ENCODE data around the gene B3GAT2. TPM values are rescaled to one million over a fixed set of nuclear protein-coding genes. Genes with fewer than 3 reads are reported as not detected.
A peak's percentile ranks its signal among the peaks of the same experiment; 100 is the strongest.

B3GAT2 gene
- total RNA-seq, 1 experiment from 2014 or later, result not detected

DNA sequence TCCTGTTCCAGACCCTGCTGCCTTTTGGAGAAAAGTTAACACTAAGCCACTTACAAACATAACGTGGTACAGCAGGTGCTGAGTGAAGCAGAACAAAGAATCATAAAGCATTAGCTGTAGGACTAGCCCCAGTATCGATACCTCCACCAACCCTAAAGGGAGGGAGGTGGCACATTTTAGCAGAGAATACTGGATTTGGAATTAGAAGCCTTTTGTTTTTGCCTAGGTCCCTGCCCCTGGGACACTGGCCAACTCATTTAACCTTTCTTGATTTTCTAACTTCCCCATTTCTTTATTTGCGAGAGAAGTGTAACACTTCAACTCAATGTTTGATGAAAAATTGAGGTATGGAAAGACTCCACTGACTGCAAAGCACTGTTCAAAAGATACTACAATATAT lies 93.5 kb downstream of the B3GAT2 start:
- H3K4me3 ChIP-seq (ENCODE audit: low read length), result no peak overlapping the region
- no peaks in the 10 kb centered on the region for H3K36me3 ChIP-seq (ENCODE audit: insufficient read depth, low read length)
- no peak overlapping the region for H3K4me2 ChIP-seq (ENCODE audit: low read depth, low read length, poor library complexity, severe bottlenecking)
- H3K27ac ChIP-seq (ENCODE audit: low read length), result no peak overlapping the region
- no peak overlapping the region for H3K9ac ChIP-seq (ENCODE audit: low read length)
- H3K9me3 ChIP-seq (ENCODE audit: low read length), result no peaks in the 10 kb centered on the region
- no peaks in the 10 kb centered on the region for H3K79me2 ChIP-seq (ENCODE audit: low read length)
- no peaks in the 10 kb centered on the region for H4K20me1 ChIP-seq (ENCODE audit: insufficient read depth, low read depth, low read length)
- no peaks in the 10 kb centered on the region for H3K4me1 ChIP-seq (ENCODE audit: low read length)
- no peak for DNase-seq
- H2AFZ ChIP-seq (ENCODE audit: low read length), result no peak overlapping the region
- H3K9me2 ChIP-seq (replicated peaks; ENCODE audit: insufficient read depth, low read length), result no peaks in the 10 kb centered on the region
- no peaks in the 10 kb centered on the region for H3K27me3 ChIP-seq (ENCODE audit: low read length)

GRCh38 chr6:70860920-70861319 lies 95.9 kb downstream of the B3GAT2 start:
- Histone ChIP-seq H3K79me2 (ENCODE audit: low read length) (no peaks in the 10 kb centered on the region), H3K27me3 (ENCODE audit: low read length) (no peaks in the 10 kb centered on the region), H3K9me2 (replicated peaks; ENCODE audit: insufficient read depth, low read length) (no peaks in the 10 kb centered on the region), H3K9me3 (ENCODE audit: low read length) (no peaks in the 10 kb centered on the region), H3K27ac (ENCODE audit: low read length) (no peak overlapping the region), H4K20me1 (ENCODE audit: insufficient read depth, low read depth, low read length) (no peaks in the 10 kb centered on the region), H3K4me1 (ENCODE audit: low read length) (peaks cover 16% of the 10 kb centered on the region), H3K4me3 (ENCODE audit: low read length) (no peak overlapping the region), H3K4me2 (ENCODE audit: low read depth, low read length, poor library complexity, severe bottlenecking) (no peak overlapping the region), H3K9ac (ENCODE audit: low read length) (no peak overlapping the region), H2AFZ (ENCODE audit: low read length) (no peak overlapping the region), H3K36me3 (ENCODE audit: insufficient read depth, low read length) (no peaks in the 10 kb centered on the region)
- no peak for DNase-seq

- Histone ChIP-seq H3K9ac (ENCODE audit: low read length) (no peak overlapping the region), H3K27ac (ENCODE audit: low read length) (no peak overlapping the region), H3K4me3 (ENCODE audit: low read length) (no peak overlapping the region), H3K79me2 (ENCODE audit: low read length) (no peaks in the 10 kb centered on the region), H2AFZ (ENCODE audit: low read length) (no peak overlapping the region), H3K4me1 (ENCODE audit: low read length) (peaks cover 16% of the 10 kb centered on the region), H3K4me2 (ENCODE audit: low read depth, low read length, poor library complexity, severe bottlenecking) (no peak overlapping the region), H3K27me3 (ENCODE audit: low read length) (no peaks in the 10 kb centered on the region), H3K9me3 (ENCODE audit: low read length) (no peaks in the 10 kb centered on the region), H4K20me1 (ENCODE audit: insufficient read depth, low read depth, low read length) (no peaks in the 10 kb centered on the region), H3K9me2 (replicated peaks; ENCODE audit: insufficient read depth, low read length) (no peaks in the 10 kb centered on the region), H3K36me3 (ENCODE audit: insufficient read depth, low read length) (no peaks in the 10 kb centered on the region)
- no peak for DNase-seq
These were observed 96.8 kb downstream of the B3GAT2 start for GRCh38 chr6:70860045-70860444.

- Histone ChIP-seq H3K4me2 (ENCODE audit: low read depth, low read length, poor library complexity, severe bottlenecking) (no peak overlapping the region), H3K4me3 (ENCODE audit: low read length) (no peak overlapping the region), H2AFZ (ENCODE audit: low read length) (no peak overlapping the region), H3K27me3 (ENCODE audit: low read length) (no peaks in the 10 kb centered on the region), H4K20me1 (ENCODE audit: insufficient read depth, low read depth, low read length) (no peaks in the 10 kb centered on the region), H3K79me2 (ENCODE audit: low read length) (no peaks in the 10 kb centered on the region), H3K27ac (ENCODE audit: low read length) (no peak overlapping the region), H3K9me2 (replicated peaks; ENCODE audit: insufficient read depth, low read length) (no peaks in the 10 kb centered on the region), H3K9ac (ENCODE audit: low read length) (no peak overlapping the region), H3K9me3 (ENCODE audit: low read length) (no peaks in the 10 kb centered on the region), H3K36me3 (ENCODE audit: insufficient read depth, low read length) (no peaks in the 10 kb centered on the region), H3K4me1 (ENCODE audit: low read length) (peaks cover 16% of the 10 kb centered on the region)
- peak; percentile 62 for DNase-seq
These were observed 99.3 kb downstream of the B3GAT2 start for GRCh38 chr6:70857387-70858077.

- H4K20me1 ChIP-seq (ENCODE audit: insufficient read depth, low read depth, low read length), result no peaks in the 10 kb centered on the region
- no peaks in the 10 kb centered on the region for H3K9me2 ChIP-seq (replicated peaks; ENCODE audit: insufficient read depth, low read length)
- H3K4me2 ChIP-seq (ENCODE audit: low read depth, low read length, poor library complexity, severe bottlenecking), result no peak overlapping the region
- no peak for DNase-seq
- no peak overlapping the region for H3K9ac ChIP-seq (ENCODE audit: low read length)
- H3K4me1 ChIP-seq (ENCODE audit: low read length), result peaks cover 15% of the 10 kb centered on the region
- H3K36me3 ChIP-seq (ENCODE audit: insufficient read depth, low read length), result no peaks in the 10 kb centered on the region
- no peaks in the 10 kb centered on the region for H3K9me3 ChIP-seq (ENCODE audit: low read length)
- no peak overlapping the region for H3K4me3 ChIP-seq (ENCODE audit: low read length)
- no peak overlapping the region for H3K27ac ChIP-seq (ENCODE audit: low read length)
- H3K27me3 ChIP-seq (ENCODE audit: low read length), result no peaks in the 10 kb centered on the region
- H2AFZ ChIP-seq (ENCODE audit: low read length), result no peak overlapping the region
- no peaks in the 10 kb centered on the region for H3K79me2 ChIP-seq (ENCODE audit: low read length)
These were observed 104.1 kb downstream of the B3GAT2 start for GRCh38 chr6:70852667-70853246.

DNA sequence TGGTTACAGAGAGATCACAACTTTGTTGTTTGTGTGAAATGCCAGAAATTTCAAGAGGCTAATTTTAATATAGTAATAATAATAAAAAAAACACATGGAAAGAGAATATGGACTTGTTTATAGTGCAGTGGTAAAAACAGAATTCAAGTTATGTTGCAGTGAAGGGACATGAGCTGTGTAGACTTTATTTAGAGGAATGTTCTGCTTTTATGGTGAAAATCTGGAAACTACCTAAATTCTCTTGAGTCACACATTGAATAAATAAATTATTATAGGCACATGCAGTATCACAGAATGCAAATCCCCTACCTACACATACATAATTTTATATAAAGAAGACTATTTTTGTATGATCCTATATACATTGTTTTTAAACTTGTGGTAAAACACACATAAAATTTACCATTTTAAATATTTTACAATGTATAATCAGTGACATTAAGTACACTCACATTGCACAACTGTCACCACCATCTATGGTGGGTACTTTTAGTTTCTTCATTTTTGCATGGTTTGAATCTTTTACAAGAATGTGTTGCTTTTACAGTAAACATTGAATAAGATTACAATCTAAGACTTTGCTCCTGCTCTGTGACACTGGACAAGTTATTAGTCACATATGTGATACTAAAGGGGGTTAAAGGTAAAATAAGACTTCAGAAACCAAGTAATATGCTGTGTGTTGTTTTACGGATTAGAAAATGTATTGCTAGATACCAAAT lies 107.4 kb downstream of the B3GAT2 start:
- H3K9me2 ChIP-seq (replicated peaks; ENCODE audit: insufficient read depth, low read length), result no peaks in the 10 kb centered on the region
- no peaks in the 10 kb centered on the region for H3K36me3 ChIP-seq (ENCODE audit: insufficient read depth, low read length)
- H3K9me3 ChIP-seq (ENCODE audit: low read length), result no peaks in the 10 kb centered on the region
- H3K9ac ChIP-seq (ENCODE audit: low read length), result no peak overlapping the region
- no peak for DNase-seq
- H3K79me2 ChIP-seq (ENCODE audit: low read length), result no peaks in the 10 kb centered on the region
- H2AFZ ChIP-seq (ENCODE audit: low read length), result no peak overlapping the region
- H3K4me1 ChIP-seq (ENCODE audit: low read length), result no peaks in the 10 kb centered on the region
- no peaks in the 10 kb centered on the region for H4K20me1 ChIP-seq (ENCODE audit: insufficient read depth, low read depth, low read length)
- no peak overlapping the region for H3K4me3 ChIP-seq (ENCODE audit: low read length)
- H3K27me3 ChIP-seq (ENCODE audit: low read length), result no peaks in the 10 kb centered on the region
- H3K27ac ChIP-seq (ENCODE audit: low read length), result no peak overlapping the region
- no peak overlapping the region for H3K4me2 ChIP-seq (ENCODE audit: low read depth, low read length, poor library complexity, severe bottlenecking)

- Histone ChIP-seq H4K20me1 (ENCODE audit: insufficient read depth, low read depth, low read length) (peaks cover 3% of the 10 kb centered on the region; the same call in 1 of the 2 replicates), H3K79me2 (ENCODE audit: low read length) (no peaks in the 10 kb centered on the region), H3K4me2 (ENCODE audit: low read depth, low read length, poor library complexity, severe bottlenecking) (no peak overlapping the region), H3K4me1 (ENCODE audit: low read length) (no peaks in the 10 kb centered on the region), H3K9me3 (ENCODE audit: low read length) (no peaks in the 10 kb centered on the region), H2AFZ (ENCODE audit: low read length) (no peak overlapping the region), H3K36me3 (ENCODE audit: insufficient read depth, low read length) (no peaks in the 10 kb centered on the region), H3K4me3 (ENCODE audit: low read length) (no peak overlapping the region), H3K9ac (ENCODE audit: low read length) (no peak overlapping the region), H3K27ac (ENCODE audit: low read length) (no peak overlapping the region), H3K27me3 (ENCODE audit: low read length) (no peaks in the 10 kb centered on the region), H3K9me2 (replicated peaks; ENCODE audit: insufficient read depth, low read length) (no peaks in the 10 kb centered on the region)
- DNase-seq, result no peak
These were observed 109.5 kb downstream of the B3GAT2 start for GRCh38 chr6:70847106-70848084.

All from Karpas-422 (cell line).